ENCODE results near the gene STK25.

- TF ChIP-seq CTCF (IDR thresholded peaks at IDR 0.05) (no peak), POLR2A (IDR thresholded peaks at IDR 0.05) (no peak)
Observed at GRCh38 chr2:241475267-241475666, 33.1 kb downstream of the STK25 start.
